Stimulated activated CD8-positive, alpha-beta memory T cell treated with anti-CD3 and anti-CD28 coated beads, Interleukin-7, amount 100 ng/mL, for 4 hours (primary cell): Measurements from ENCODE around the gene SLC17A4.
A peak's percentile ranks its signal among the peaks of the same experiment; 100 is the strongest.

Source experiments
- DNase-seq, 2 donors: peaks; one replicate each; pipeline ENCODE4 v3.0.0-alpha.2; 2020; ENCODE audit warnings: low read depth in 2 of 2

The SLC17A4 gene

DNA sequence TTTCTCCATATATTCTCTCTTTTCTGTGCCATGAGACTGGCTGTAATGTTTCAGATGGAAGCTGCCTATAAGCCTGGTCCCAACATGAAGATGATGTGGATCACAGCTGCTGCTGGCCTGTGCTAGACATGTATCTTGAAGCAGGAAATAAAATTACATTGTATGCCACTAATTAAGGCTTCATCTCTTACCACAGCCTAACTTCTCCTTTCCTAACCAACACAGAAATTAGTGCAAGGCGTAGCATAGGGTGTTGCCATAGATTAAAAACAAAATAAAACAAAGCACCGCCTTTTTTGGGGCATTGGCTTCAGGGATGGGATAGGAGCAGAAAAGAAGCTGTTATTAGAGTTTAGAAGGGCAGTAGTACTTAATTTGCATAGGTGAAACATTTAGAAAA lies 4.7 kb upstream of the SLC17A4 start:
- no peak for DNase-seq

GRCh38 chr6:25750906-25751305 lies 3.6 kb upstream of the SLC17A4 start:
- no peak for DNase-seq

GRCh38 chr6:25753079-25753478 lies 1.5 kb upstream of the SLC17A4 start:
- no peak for DNase-seq

DNA sequence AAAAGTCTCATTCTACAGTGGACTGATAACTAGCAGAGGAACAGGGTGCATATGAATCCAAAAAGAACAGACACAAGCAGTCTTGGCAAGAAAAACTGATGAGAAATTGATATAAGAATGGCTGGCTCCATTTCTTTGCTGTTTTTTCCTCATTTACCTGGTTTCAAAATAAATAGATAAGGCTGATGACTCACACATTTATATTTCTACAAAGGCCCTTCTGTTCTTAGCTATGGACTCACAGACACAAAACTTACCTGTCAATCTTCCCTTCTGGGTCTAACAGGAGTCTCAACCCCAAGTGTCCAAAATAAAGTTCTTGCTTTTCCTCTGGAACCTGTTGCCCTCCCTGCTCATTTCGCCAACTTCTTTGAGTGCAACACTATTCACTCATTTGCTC lies 941 bp downstream of the SLC17A4 start:
- no peak for DNase-seq

DNA sequence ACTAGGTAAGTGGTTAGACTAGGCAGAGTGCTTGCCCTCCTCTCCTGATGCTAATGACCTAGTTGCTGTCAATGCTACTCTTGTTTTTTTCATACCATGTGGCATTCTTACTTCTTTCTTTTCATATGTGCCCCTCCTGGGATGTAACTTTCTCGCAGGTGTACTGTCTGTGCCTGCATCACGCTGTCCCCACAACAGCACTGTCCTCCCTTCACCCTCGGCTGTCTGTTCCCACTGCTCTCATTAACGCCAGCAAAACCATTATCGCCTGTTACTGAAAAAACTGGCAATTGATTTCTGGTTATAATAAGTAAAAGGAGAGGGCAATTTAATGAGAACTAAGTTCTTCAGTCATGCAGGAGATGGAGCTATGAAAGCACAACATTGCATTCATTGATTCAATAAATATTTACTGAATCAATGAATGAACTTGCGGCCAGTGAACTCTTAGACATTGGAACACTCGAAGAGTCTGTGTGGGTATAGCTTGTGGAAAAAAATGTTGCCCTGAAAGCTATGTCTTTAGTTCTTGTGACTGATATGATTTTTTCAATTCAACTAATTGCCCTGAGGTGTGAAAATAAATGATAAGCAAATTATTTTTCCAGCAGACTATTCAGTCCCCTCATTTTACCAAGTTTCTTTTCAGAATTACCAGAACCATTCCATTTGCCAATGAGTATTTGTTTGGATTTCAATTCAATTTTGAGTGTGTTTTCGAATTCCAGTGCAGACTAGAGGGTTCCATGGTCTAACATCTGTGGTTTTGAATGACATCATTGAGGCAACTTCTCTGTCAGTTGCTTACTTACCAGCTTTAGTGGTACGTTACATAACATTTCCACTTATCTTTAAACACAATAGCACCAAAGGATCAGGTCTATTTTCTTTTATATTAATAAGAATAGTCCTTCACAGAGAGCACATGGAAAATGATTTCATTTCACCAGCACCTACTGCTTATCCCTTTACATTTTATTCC lies 2.1 kb downstream of the SLC17A4 start:
- no peak for DNase-seq

DNA sequence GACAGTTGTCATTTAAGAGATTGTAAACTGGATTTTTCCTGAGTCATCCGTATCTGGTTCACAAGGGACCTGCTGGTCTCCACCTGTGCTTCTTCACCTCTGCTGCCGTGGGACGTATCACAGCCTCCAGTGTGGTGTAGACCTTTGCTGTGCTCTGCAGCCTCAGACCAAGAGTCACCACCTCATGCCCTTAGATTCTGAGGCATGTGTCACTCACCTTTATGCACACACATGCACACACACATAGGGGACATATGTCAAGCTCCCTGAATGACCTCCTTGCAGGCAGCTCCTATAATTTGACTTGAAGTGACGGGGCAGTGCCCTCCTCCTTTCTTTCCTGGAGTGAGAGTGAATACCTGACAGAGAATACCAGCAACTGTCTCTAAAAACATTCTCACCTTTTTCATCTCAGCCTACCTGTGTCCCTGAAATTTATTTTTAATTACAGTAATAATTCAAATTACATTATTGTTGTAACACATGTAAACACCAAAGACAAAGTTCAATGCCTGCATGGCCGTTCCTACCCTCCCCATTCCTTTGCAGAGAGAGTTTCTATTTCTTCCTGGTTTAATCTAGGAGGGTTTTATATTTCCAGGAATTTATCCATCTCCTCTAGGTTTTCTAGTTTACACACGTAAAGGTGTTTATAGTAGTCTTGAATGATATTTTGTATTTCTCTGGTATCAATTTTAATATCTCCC lies 3.5 kb downstream of the SLC17A4 start:
- DNase-seq, result no peak

GRCh38 chr6:25764611-25765010 lies 10.1 kb downstream of the SLC17A4 start:
- no peak for DNase-seq

DNA sequence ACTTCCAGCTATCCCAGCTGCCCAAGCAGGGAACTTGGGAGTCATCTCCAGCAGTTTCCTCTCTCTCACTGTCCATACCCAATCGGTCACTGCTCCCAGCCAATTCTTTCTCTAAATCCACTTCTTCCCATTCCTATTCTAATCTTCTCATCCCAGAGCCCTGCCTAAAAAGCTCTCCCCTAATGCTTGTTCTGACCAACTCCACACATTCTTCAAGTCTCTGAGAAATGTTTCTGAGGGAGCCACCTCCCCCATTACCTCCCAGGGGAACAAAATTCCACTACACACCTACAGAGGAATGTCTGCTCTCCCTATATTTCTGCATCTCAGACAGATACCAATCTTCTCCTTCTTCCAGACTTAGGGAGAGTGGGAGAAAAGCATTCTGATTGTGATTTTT lies 14.0 kb downstream of the SLC17A4 start:
- DNase-seq, result no peak

- DNase-seq, result no peak
Measured at GRCh38 chr6:25769983-25770382, 15.4 kb downstream of the SLC17A4 start.

GRCh38 chr6:25774120-25774715 lies 19.7 kb downstream of the SLC17A4 start:
- no peak for DNase-seq

DNA sequence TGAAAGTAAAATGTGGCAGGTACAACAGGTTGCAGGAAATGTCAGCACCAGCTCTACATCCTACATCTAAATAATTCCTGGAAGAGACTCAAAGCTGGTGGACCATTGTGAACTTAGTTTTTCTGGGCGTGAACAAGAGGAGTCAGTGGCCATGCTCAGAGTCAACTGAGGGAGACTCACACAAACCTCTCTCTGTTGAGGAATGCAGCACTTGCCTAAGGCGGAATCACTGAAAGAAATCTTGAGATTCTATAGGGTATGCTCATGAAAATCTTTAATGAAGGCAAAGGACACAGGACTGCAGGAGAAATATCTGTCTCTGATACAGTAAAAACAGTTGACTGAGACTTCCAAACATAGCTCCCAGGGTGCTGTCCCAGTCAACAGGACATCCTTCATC lies 22.5 kb downstream of the SLC17A4 start:
- DNase-seq, result no peak

DNA sequence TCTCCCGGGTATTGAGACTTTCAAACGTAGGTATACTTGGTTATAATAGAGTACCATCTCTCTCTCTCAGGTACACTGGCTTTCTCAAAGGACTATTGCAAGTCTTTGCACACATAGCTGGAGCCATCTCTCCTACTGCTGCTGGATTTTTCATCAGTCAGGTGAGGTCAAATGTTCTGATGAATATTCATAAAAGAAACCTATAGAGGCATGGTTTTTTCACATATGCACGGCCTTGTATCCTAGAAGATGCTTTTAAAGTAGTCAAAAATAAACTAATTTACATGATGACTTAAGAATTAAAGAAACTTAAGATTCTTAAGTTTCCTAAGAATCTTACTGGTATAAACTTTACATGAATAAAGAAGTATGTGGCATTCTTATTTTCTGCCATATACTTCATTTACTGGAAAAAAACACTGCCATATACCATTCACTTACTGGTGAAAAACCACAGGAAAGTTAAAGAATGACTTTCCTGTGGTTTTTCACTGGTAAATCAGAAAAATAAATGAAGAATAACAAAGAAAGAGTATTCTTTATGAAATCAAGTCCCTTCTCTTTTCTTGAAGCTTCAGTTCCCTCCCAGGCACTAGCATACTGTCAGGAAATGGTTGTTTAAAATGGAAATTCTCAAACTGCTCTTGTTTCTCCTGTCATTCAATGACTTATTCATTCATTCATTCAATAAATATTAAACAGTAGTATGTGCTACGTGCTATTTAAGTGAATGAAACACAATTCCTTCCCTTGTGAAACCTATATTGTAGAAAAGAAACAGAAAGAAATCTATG lies 23.5 kb downstream of the SLC17A4 start:
- DNase-seq, result no peak

- no peak for DNase-seq
Measured at GRCh38 chr6:25781134-25781533, 26.6 kb downstream of the SLC17A4 start.

GRCh38 chr6:25787428-25787827 lies 32.9 kb downstream of the SLC17A4 start:
- no peak for DNase-seq

GRCh38 chr6:25788305-25788922 lies 33.9 kb downstream of the SLC17A4 start:
- peak in 1 of 2 donors; percentile 2 for DNase-seq

GRCh38 chr6:25789475-25789874 lies 34.9 kb downstream of the SLC17A4 start:
- no peak for DNase-seq

- DNase-seq, result no peak
Measured at GRCh38 chr6:25792016-25792415, 37.5 kb downstream of the SLC17A4 start.

GRCh38 chr6:25793970-25794369 lies 39.4 kb downstream of the SLC17A4 start:
- no peak for DNase-seq

GRCh38 chr6:25794784-25795183 lies 40.2 kb downstream of the SLC17A4 start:
- DNase-seq, result no peak

DNA sequence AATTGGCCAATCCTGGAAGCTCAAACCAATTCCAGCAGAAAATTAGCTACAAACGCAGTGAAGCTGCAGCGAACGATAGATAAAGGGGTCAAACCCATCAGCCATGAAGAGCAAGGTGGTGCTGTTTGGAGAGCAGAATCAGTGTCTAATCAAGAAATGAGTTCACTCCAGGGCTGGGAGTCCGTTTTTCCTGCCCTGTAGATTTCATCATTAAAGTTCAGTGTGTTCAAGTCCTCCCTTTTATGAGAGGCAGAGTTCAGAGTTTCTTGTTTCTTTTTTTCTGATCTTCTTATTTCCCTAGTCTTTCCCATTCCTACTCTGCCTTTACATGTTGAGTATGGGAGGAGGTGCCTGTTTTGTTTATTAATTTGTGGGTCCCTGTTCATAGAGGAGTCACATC lies 46.9 kb downstream of the SLC17A4 start:
- no peak for DNase-seq

DNA sequence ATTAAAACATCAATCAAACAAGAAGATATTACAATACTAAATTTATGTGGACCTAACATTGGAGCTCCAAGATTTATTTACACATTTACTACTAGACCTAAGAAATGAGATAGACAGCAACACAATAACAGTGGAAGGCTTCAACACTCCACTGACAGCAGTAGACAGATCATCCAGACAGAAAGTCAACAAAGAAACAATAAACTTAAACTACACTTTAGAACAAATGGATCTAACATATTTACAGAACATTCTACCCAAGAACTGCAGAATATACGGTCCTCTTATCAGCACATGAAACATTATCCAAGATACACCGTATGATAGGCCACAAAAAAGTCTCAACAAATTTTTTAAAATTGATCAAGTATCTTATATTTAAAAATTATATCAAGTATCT lies 50.3 kb downstream of the SLC17A4 start:
- DNase-seq, result no peak
